HL-60/S4 (cell line): ENCODE results near the gene CYB561.

Experiments used
- in situ Hi-C: fragments of 300-500 bp; cut with MboI; formaldehyde crosslinking; loops from 2 replicates; pipeline ENCODE4 v1.14.3; 2022; ENCODE audit warnings: low sequenced_read_pairs

CYB561 gene

DNA sequence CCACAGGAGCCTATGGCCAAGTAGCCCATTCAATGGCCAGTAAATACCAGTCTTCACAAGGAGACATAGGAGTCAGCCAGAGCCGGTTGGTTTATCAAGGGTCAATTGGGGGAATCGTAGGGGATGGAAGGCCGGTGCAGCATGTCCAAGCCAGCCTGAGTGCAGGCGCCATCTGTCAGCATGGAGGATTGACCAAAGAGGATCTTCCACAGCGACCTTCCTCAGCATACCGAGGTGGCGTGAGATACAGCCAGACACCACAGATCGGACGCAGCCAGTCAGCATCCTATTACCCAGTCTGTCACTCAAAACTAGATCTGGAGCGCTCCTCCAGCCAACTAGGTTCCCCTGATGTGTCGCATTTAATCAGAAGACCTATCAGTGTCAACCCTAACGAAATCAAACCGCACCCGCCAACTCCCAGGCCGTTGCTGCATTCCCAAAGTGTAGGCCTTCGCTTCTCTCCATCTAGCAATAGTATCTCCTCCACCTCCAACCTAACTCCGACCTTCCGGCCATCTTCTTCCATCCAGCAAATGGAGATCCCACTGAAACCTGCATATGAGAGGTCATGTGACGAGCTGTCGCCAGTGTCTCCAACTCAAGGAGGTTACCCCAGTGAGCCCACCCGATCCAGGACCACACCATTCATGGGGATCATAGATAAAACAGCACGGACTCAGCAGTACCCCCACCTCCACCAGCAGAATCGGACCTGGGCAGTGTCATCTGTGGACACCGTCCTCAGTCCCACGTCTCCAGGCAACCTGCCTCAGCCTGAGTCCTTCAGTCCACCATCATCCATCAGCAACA is 25.0 kb downstream of the CYB561 start:
- in situ Hi-C loops, result loop anchor here (10.0 kb wide), 1 partner anchor 194 kb away; no protein-coding TSS in a partner anchor

DNA sequence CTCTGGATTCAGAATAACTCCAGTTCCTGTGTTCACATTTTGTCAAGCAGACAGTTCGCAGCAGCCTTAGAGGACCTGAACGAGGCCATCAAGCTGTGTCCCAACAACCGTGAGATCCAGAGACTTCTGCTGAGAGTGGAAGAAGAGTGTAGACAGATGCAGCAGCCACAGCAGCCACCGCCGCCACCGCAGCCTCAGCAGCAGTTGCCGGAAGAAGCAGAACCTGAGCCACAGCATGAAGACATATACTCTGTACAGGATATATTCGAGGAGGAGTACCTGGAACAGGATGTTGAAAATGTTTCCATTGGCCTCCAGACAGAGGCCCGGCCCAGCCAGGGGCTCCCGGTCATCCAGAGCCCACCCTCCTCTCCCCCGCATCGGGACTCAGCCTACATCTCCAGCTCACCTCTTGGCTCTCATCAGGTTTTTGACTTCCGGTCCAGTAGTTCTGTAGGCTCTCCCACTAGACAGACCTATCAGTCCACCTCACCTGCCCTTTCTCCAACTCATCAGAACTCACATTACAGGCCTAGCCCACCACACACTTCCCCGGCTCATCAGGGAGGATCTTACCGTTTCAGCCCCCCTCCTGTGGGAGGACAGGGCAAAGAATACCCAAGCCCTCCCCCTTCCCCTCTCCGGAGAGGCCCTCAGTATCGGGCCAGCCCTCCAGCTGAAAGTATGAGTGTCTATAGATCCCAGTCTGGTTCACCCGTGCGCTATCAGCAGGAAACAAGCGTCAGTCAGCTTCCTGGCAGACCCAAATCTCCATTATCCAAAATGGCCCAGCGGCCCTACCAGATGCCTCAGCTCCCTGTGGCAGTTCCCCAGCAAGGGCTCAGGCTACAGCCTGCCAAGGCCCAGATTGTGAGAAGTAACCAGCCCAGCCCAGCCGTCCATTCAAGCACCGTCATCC is 25.9 kb downstream of the CYB561 start:
- in situ Hi-C loops, result loop anchor here (10.0 kb wide), 2 partner anchors 195 to 715 kb away; no protein-coding TSS in a partner anchor

DNA sequence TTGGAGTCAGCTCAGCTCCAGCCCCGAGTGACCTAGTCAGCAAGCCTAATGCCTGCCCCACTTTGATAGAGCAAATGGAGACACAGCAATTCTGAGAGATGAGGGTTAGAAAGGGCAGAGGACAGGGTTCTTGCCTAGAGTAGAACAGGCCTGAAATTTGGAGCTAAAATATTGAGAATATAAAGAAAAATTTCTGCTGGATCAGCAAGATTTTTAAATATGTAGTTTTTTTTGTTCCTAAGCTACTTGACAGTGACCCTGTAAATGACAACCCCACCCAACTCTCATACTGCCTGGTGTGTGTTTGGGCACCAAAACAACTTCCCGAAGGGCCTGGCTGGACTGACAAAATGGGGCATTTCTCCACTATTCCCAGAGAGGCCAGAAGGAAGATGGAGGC is 26.7 kb downstream of the CYB561 start:
- in situ Hi-C loops, result loop anchor here (10.0 kb wide), 1 partner anchor 715 kb away; no protein-coding TSS in a partner anchor

DNA sequence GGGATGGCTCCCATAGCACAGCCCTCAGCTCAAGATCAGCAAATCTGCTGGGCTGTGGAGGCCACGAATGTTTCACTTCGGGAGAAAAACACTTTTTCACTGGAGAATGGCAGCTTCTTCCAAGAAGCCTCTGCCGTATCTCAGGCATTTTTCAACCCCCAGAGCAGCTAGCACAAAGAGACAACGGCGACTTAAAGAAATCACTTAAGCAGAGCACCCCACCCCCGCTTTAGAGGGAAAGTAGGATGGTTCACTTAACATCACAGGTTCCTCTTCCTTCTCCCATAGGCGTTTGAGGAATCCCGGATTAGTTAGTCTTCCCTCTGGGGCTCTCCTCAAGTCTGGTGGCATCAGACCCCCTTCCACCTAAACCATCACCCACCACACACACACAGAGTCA is 27.6 kb downstream of the CYB561 start:
- in situ Hi-C loops, result loop anchor here (10.0 kb wide), 1 partner anchor 714 kb away; no protein-coding TSS in a partner anchor

DNA sequence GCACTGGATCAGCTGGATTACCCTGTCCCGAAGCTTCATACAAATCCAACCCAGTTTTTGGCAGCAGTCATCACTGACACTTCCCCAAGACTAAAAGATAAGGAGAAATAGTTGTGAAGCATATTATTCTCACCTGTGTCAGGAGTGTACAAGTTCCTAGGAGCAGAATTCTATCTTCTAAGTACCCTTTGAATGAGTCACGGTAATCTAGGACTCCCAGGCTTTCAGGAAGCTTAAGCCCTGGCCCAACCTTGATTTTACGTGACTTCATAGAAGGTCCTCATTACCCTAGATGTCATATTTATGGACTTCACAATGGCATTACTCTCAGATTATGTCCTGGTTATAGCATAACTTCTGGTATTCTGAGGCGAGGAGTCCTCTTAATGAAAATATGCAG is 31.9 kb downstream of the CYB561 start:
- in situ Hi-C loops, result loop anchor here (10.0 kb wide), 1 partner anchor 709 kb away; no protein-coding TSS in a partner anchor

DNA sequence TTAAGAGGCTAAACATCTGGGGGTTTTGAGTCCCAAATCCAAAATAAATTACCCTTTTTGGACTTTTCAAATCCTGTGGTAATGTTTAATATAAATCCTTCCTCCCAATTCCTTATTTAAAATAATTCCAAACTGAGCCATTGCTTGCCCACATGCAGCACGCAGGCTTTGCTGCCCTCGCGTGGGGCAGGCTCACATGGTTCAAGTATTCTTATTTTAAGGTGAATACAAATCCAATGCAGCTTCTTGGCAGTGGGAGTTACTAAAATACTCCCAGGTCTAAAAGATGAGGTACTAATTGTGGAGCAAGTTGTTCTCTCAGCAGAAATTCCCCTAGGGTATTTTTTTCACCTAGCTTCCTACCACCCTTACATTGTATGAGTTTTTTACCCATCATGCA is 33.0 kb downstream of the CYB561 start:
- in situ Hi-C loops, result loop anchor here (10.0 kb wide), 1 partner anchor 708 kb away; no protein-coding TSS in a partner anchor

DNA sequence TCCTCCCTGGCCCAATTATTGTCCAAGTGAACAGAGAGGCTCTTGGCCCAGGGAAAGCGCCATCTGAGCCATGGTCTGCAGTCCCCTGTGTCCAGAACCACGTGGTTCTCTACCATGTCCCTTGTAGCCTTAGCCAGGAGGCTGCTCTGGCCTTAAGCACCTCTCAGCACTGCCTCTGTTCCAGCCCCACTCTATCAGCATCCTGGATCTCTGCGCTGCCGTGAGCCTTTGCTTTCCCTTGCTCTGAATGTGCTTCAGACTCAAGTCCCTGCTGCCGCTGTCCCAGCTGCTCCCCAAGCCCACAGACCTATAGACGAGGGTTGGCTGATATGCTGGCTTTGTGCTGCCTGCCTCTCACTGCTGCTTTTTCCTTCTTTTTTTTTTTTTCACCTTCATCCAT is 33.9 kb downstream of the CYB561 start:
- in situ Hi-C loops, result loop anchor here (10.0 kb wide), 1 partner anchor 707 kb away; no protein-coding TSS in a partner anchor

DNA sequence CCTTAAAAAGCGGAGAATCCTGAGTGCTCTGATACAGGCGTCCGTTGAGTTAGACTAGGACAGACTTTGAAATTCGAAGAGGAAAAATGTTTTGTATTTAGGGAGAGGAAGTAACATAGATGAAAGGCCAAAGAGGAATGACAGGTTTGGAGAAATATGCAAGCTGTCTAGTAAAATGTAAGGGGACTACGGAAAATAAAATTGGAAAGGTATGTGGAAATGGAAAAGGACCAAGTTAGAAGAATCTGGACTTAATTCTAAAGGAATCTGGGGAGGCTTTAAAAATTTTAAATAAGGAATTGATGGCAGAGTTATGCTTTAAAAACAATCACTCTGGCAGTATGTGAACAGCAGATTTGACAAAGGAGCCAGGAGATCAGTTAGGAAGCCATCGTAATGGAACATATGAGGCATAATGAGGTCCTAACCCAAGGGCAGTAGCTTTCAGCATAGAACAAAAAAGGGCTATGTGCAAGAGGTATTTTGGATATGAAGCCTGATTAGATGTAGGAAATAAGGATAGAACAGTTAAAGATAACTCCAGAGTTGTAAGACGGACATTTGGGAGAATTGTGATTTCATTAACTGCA is 38.3 kb downstream of the CYB561 start:
- in situ Hi-C loops, result no loop called here

DNA sequence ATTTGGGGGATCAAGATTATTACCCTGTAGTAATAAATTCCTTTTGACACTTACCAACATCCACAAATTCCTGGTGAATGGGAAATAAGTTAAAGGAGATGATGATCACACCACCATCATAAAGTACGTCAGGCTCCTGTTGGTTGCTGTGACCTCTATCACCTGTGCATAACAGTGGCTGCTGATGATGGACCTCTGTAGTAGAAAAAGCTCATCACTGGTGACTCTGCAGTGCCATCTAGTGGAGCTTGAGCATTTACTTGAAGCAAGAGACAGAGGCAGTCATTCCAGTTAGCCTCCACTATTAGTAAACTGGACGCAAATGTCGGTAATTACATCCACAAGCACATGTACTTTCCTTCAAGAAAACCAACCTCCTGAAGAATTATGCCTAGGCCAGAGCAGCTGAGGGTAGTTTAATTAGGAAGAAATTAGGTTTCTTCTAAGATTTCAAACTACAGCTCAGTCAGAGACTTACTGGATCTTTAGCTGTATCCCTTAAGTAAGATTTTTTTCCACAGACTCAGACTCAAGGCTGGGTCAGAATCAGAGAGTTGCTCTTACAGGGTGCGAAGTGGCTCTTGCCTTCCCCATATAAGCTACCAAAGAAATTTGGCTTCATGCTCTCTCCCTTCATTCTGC is 39.3 kb downstream of the CYB561 start:
- in situ Hi-C loops, result no loop called here

DNA sequence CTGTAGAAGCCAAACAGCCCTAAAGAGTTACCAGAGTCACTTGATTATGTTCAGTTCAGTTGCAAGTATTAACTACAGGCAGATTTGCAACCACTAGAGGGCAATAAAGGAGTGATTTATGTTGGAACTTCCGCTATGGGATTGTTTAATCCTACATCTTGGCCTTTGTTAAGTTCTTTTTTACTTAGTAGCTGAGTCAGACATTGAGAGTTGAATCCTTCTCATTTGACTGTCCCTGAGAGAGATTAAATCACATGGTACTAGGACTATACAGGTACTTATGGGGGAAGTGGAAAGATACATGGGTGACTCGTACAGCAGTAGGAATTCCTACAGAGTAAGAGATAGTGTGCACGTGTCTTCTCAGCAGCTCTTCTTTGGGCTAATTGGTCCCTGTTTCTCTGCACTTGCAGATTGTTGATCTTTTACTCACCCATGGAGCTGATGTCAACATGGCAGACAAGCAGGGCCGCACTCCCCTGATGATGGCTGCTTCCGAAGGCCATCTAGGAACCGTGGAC is 40.3 kb downstream of the CYB561 start:
- in situ Hi-C loops, result no loop called here

DNA sequence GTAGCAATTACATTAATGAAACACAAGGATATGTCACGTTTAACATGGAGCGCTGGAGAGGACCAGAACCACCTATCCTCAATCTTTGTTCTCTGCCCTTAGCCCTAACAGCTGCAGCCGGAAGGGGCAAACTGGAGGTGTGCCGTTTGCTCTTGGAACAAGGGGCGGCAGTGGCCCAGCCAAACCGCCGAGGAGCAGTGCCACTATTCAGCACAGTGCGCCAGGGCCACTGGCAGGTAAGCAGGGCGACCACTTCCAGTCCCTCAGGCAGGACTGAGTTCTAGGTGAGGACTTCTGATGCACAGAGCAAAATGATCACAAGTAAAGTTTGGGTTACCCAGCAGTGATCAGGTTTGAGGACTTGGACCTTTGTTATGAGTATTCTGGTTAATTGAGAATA is 41.1 kb downstream of the CYB561 start:
- in situ Hi-C loops, result no loop called here

DNA sequence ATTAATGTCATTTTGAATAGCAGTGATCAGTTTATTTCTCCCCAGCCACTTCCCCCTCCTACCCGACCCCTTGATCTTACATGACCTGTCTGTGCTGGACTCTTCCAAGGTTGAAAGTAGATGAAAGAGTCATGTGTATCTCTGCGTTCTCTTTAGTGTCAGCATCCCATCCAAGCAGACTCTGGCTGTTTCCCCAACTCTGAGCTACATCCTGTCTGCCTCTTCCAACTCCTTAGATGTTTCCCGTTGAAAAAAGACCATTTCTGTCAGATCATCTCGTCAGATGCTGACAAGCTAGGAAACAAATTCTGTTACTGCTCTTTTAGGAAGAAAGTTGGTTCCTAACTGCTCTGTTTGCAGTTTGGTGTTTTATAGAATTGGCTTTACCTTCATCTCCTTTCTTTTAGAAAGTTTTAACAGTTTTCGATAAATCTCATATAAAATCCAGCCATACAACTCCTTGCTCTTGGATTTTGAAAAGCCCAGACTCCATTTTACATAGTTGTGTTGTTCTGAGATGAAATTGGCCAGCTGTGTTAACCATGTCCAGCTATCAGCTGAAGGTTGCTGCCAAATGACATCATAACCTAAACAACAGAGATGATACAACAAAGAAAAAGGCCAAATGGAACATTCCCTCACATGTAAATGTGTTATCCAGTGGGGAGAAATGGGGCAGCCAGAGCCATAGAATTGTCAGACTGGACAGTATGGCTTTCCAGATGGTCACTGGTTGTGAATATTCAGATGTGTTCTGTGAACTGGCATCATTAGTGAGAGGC is 43.5 kb downstream of the CYB561 start:
- in situ Hi-C loops, result no loop called here

DNA sequence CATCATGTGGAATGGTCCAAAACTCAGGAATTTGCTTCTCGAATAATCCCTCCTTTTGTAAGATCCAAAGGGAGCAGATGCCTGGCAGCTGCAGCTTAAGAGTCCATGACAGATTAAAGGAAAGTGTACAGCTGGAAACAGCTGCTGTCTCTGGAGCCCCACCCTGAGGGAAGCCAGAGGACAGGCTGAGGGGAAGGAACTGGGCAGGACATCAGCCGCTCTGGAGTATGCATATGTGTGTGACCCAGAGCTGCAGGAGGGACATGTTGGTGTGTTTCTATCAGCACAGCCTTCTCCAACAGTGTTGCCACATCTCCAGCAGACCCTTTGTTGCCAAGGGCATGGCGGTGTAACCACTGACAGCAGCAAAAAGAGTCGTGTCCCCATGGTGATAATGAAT is 46.2 kb downstream of the CYB561 start:
- in situ Hi-C loops, result no loop called here

DNA sequence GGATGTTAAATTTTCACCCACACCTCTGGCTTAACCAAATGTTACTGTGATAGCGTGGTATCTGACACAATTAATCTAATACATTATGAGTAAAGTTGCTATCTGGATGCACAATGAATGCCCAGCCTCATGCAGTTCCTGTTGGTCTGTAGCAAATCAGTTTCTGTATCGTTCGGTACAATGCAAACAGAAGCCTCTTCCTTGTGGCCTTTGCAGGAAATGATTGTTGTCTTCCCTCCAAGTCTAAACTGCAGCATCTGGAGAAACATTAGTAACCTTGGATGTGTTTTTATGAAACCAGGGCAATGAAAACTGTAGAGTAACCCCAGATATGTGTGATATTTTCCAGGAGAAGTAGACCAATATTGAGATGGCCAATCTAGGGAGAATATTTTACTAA is 46.8 kb downstream of the CYB561 start:
- in situ Hi-C loops, result no loop called here

DNA sequence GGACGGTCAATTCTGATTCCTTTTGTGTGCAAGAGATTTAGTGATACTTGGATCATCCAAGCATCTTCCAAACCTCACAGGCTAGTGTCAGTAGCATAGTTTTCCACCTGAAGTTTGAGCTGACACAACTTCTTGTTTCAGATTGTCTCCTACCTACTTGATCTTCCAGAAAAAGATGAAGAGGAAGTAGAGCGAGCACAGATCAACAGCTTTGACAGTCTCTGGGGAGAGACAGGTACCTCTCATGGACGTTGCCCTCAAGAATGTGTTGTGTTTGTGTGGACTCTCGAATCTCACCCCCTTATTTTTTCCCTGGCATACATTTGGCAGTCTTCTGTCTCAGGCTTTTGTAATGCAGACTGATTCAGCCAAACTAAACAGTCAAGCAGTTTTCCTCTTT is 47.4 kb downstream of the CYB561 start:
- in situ Hi-C loops, result no loop called here

DNA sequence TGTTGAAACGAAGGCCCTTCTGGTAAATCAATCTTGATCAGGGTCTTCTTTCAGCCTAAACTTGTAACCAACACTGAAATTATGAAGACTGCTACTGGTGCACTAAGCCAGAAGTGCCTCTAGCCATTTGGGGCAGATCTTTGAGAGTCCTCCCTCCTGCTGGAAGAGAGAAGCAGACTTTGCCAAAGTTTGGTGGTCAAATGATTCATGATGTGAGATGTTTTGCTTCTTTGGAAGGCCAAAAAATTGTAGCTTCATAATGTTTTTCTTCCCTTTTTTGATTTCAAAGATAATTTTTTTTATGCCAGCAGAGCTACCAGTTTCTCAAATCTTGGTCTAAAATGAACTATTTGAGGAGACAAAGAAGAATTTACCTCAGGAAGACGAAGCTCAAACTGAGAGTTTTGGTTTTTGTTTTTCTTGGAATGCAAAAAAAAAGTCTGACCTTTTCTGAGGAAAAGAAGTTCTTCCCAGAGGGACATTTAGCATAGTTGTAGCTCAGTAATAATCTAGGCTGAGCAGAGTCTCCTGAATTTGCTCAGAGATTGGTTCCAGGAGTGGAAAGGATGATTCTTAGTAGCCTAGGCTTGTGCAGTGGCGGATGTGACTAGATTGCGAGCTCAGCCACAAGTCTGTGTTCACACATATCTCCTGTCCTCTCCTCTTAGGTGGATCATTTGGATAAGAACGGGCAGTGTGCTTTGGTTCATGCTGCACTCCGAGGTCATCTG is 50.9 kb downstream of the CYB561 start:
- in situ Hi-C loops, result no loop called here

DNA sequence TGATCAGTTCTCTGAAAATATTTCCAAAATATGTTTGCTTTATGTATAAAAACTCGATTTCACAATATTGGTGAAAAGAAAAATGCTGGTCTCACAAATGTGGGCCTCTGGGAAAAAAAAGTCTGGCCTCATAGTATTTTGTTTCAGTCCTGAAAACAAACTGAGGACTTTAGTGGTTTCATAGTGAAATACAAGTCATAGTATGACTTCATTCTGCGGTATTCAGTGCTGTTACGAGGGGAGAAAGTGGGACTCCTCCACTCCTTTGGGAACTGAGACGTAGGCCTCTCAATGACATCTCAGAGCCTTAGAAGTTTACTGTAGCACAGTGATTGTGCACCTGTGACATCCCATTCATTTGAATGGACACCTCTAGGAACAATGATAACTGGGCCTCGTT is 56.0 kb downstream of the CYB561 start:
- in situ Hi-C loops, result no loop called here

DNA sequence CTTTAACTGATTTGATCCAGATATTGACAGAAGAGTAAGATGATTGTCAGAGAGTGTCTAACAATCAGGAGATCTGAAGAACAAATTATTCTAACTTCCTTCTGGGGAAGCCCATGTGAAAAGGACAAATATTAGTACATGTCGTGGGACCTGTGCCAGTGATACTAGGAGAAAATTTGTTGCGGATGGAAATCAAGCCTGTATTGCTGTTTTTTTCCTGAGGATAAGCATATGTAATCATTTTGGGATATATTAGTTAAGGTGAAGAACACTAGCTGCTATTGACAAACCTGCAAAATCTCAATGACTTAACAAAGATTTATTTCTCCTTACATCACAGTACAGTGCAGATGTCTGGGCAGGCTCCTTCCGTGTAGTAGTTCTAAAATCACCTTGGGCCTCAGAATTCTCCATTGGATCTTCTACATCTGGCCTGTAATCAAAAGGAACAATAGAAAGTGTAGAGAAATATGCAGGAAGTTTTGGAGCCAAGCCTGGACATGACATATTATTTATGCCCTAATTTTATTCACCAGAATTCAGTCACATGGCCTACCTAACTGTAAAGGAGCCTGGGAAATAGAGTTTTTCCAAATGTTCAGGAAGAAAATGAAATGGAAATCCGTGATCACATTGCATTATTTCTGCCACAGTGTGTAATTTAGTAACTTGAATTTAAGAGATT is 58.3 kb downstream of the CYB561 start:
- in situ Hi-C loops, result no loop called here
